ENCODE results near the gene NPM1. TPM values are rescaled to one million over a fixed set of nuclear protein-coding genes. Genes with fewer than 3 reads are reported as not detected.

NPM1 gene, protein sequence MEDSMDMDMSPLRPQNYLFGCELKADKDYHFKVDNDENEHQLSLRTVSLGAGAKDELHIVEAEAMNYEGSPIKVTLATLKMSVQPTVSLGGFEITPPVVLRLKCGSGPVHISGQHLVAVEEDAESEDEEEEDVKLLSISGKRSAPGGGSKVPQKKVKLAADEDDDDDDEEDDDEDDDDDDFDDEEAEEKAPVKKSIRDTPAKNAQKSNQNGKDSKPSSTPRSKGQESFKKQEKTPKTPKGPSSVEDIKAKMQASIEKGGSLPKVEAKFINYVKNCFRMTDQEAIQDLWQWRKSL
- total RNA-seq, result 1,000 to 10,000 TPM in 2 of 5 donors, 100 to 1,000 TPM in 3; 940 to 1,150 (median 989) TPM
- 1,587 TPM for total RNA-seq (2013)
- 675 to 3,728 (median 893) reads per million in 29 experiments for total RNA-seq

DNA sequence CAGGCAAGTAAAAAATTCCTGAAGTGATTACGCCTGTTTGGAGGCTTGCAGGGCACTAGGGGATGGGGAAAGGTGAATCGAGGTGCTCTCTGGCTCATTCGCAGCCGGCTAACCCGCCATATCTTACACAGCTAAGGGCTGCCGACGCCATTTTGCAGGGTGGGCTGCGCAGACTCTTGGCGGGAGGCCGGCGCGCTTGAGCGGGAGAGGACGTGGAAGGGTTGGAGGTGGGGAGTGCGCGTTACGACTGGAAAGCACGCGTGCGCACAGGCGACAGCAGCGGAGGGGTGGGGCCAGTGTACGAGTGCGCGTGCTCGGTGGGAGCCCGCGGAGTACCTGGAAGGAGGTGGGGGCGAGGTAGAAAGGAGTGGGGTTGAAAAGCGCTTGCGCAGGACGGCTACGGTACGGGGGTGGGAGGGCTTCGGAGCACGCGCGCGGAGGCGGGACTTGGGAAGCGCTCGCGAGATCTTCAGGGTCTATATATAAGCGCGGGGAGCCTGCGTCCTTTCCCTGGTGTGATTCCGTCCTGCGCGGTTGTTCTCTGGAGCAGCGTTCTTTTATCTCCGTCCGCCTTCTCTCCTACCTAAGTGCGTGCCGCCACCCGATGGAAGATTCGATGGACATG, at the start of gene NPM1:
TSS of gene NPM1 (plus strand) at position 505 of the 625 bp plus-strand sequence. CDS start at position 605, 100 bp downstream.
- H3K36me3 ChIP-seq (ENCODE audit: control insufficient read depth in 2 of 2, extremely low read depth in 1 of 2, insufficient read depth in 1 of 2, low read length in 1 of 2), result peaks cover 4 to 19% of the 10 kb centered on the region in 2 donors
- Mint-ChIP-seq H3K4me3 (peak within 1 kb of the TSS; percentile 97 to 99 (median 99)), H3K4me1 (peaks cover 44 to 53% (median 50%) of the 10 kb centered on the region in 3 donors), H3K27ac (peak within 1 kb of the TSS; percentile 99), H3K9me3 (no peaks in the 10 kb centered on the region), H3K27me3 (no peaks in the 10 kb centered on the region), H3K36me3 (peaks cover 20% of the 10 kb centered on the region)
- H3K27me3 ChIP-seq (replicated peaks in 1 of 2; ENCODE audit: control insufficient read depth in 2 of 2, extremely low read depth in 1 of 2, insufficient read depth in 2 of 2, low read length in 1 of 2), result peaks cover 0 to 4% of the 10 kb centered on the region in 2 experiments
- peaks cover 34 to 40% of the 10 kb centered on the region in 2 experiments for H3K4me1 ChIP-seq (ENCODE audit: control insufficient read depth in 1 of 2, extremely low read depth in 1 of 2, insufficient read depth in 2 of 2, low read length in 2 of 2)
- WGBS (ENCODE audit: insufficient coverage), result under 1% methylated on average over 40 of the region's 56 CpGs
- ChIA-PET CTCF (interaction anchor here in 1 of 2 donors (0.6 to 1.0 kb wide), 3 partner anchors 18 to 1594 kb away, joined by 3 to 4 read pairs (median 3); no protein-coding TSS in a partner anchor), POLR2A (interaction anchor here (0.6 to 1.1 kb wide), 9 partner anchors 9 to 1804 kb away, joined by 3 to 5 read pairs (median 4); partner anchors contain the start of genes ERGIC1 (in 1 of the 2) and SPDL1 (in 1 of the 2))
- no peaks in the 10 kb centered on the region for H3K9me3 ChIP-seq
- ATAC-seq (replicated peaks in 1 of 4) (peak; percentile 83 to 89 (median 86)), DNase-seq (peak; percentile 92 to 99 (median 96))
- peak within 1 kb of the TSS; percentile 75 to 81 for H3K4me3 ChIP-seq (ENCODE audit: control insufficient read depth in 1 of 2, extremely low read depth in 1 of 2, low read length in 1 of 2)
- H3K27ac ChIP-seq (ENCODE audit: low read length), result peak within 1 kb of the TSS; percentile 89

- no peaks in the 10 kb centered on the region for H3K9me3 ChIP-seq
- no peaks in the 10 kb centered on the region for H3K9me3 Mint-ChIP-seq
- ChIA-PET POLR2A (no interaction called here), CTCF (interaction anchor here (0.6 to 1.6 kb wide), 3 partner anchors 27 to 695 kb away, joined by 3 to 8 read pairs (median 3); no protein-coding TSS in a partner anchor)
- H3K36me3 ChIP-seq (ENCODE audit: control insufficient read depth in 2 of 2, extremely low read depth in 1 of 2, insufficient read depth in 1 of 2, low read length in 1 of 2), result no peaks in the 10 kb centered on the region
- H3K27ac Mint-ChIP-seq, result no peak overlapping the region
- H3K4me3 ChIP-seq (ENCODE audit: control insufficient read depth in 1 of 2, extremely low read depth in 1 of 2, low read length in 1 of 2), result no peak overlapping the region
- DNase-seq (no peak), ATAC-seq (replicated peaks in 1 of 4) (no peak)
- peaks cover 22 to 33% of the 10 kb centered on the region in 2 donors for H3K27me3 Mint-ChIP-seq
- no peaks in the 10 kb centered on the region for H3K36me3 Mint-ChIP-seq
- peaks cover 0 to 11% (median 10%) of the 10 kb centered on the region in 3 donors for H3K4me1 Mint-ChIP-seq
- H3K4me3 Mint-ChIP-seq, result no peak overlapping the region
- H3K27ac ChIP-seq (ENCODE audit: low read length), result no peak overlapping the region
- peaks cover 0 to 8% of the 10 kb centered on the region in 2 experiments for H3K4me1 ChIP-seq (ENCODE audit: control insufficient read depth in 1 of 2, extremely low read depth in 1 of 2, insufficient read depth in 2 of 2, low read length in 2 of 2)
- H3K27me3 ChIP-seq (replicated peaks in 1 of 2; ENCODE audit: control insufficient read depth in 2 of 2, extremely low read depth in 1 of 2, insufficient read depth in 2 of 2, low read length in 1 of 2), result peaks cover 19 to 27% of the 10 kb centered on the region in 2 experiments
Observed at GRCh38 chr5:171340042-171340441, 47.6 kb upstream of the NPM1 start.

GRCh38 chr5:171340491-171340890, 47.2 kb upstream of the NPM1 start:
- ChIA-PET CTCF (interaction anchor here in 1 of 2 donors (1.6 kb wide), 1 partner anchor 133 kb away, joined by 8 read pairs; no protein-coding TSS in a partner anchor), POLR2A (no interaction called here)
- no CpG with 5 or more reads among the region's 6 CpGs for WGBS (ENCODE audit: insufficient coverage)
- H3K4me3 ChIP-seq (ENCODE audit: control insufficient read depth in 1 of 2, extremely low read depth in 1 of 2, low read length in 1 of 2), result no peak overlapping the region
- Mint-ChIP-seq H3K27ac (no peak overlapping the region), H3K9me3 (no peaks in the 10 kb centered on the region), H3K4me3 (no peak overlapping the region), H3K4me1 (peaks cover 0 to 11% (median 10%) of the 10 kb centered on the region in 3 donors), H3K27me3 (peaks cover 19 to 29% of the 10 kb centered on the region in 2 donors), H3K36me3 (no peaks in the 10 kb centered on the region)
- H3K9me3 ChIP-seq, result no peaks in the 10 kb centered on the region
- DNase-seq (no peak), ATAC-seq (replicated peaks in 1 of 4) (no peak)
- H3K27ac ChIP-seq (ENCODE audit: low read length), result no peak overlapping the region
- no peaks in the 10 kb centered on the region for H3K36me3 ChIP-seq (ENCODE audit: control insufficient read depth in 2 of 2, extremely low read depth in 1 of 2, insufficient read depth in 1 of 2, low read length in 1 of 2)
- peaks cover 0 to 8% of the 10 kb centered on the region in 2 experiments for H3K4me1 ChIP-seq (ENCODE audit: control insufficient read depth in 1 of 2, extremely low read depth in 1 of 2, insufficient read depth in 2 of 2, low read length in 2 of 2)
- peaks cover 17 to 27% of the 10 kb centered on the region in 2 experiments for H3K27me3 ChIP-seq (replicated peaks in 1 of 2; ENCODE audit: control insufficient read depth in 2 of 2, extremely low read depth in 1 of 2, insufficient read depth in 2 of 2, low read length in 1 of 2)

DNA sequence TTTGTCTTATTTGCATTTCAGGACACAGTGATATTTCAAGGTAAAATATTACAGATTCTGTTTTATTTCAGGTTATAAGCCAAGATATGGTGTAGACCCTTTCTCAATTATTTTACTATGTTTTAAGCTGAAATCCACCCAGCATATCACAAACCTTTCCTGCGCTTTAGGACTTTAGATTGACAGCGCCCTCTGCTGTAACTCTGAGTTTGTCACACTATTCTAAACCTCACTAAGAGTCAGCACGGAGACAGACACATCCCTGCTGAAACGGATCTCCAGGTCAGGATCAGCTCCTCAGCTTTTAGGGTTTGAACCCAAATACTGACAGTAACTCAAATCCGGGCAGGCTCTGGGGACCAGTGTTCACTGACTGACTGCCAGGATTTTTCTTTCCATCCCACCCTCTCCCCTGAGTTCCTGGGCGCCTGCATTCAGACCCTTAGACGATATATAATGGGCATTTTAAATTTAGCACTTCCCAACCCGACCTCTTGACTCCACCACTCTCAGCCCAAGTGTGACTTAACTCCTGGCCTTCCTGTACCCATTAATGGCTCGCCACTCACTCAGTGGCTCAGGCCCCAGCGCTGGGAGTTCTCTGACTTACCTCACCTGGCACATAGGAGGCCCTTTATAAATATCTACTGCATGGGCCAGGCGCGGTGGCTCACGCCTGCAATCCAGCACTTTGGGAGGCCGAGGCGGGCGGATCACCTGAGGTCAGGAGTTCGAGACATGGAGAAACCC, 45.1 kb upstream of the NPM1 start:
- H3K36me3 ChIP-seq (ENCODE audit: control insufficient read depth in 2 of 2, extremely low read depth in 1 of 2, insufficient read depth in 1 of 2, low read length in 1 of 2), result no peaks in the 10 kb centered on the region
- H3K4me3 ChIP-seq (ENCODE audit: control insufficient read depth in 1 of 2, extremely low read depth in 1 of 2, low read length in 1 of 2), result no peak overlapping the region
- peaks cover 5 to 12% of the 10 kb centered on the region in 2 experiments for H3K27me3 ChIP-seq (replicated peaks in 1 of 2; ENCODE audit: control insufficient read depth in 2 of 2, extremely low read depth in 1 of 2, insufficient read depth in 2 of 2, low read length in 1 of 2)
- DNase-seq (peak in 19 of 35 experiments; percentile 1 to 61 (median 12)), ATAC-seq (replicated peaks in 1 of 4) (peak in 1 of 4 experiments; percentile 30)
- H3K9me3 ChIP-seq, result no peaks in the 10 kb centered on the region
- Mint-ChIP-seq H3K27me3 (peaks cover 9 to 15% of the 10 kb centered on the region in 2 donors), H3K4me1 (no peaks in the 10 kb centered on the region), H3K9me3 (no peaks in the 10 kb centered on the region), H3K27ac (no peak overlapping the region), H3K36me3 (no peaks in the 10 kb centered on the region), H3K4me3 (no peak overlapping the region)
- H3K27ac ChIP-seq (ENCODE audit: low read length), result no peak overlapping the region
- H3K4me1 ChIP-seq (ENCODE audit: control insufficient read depth in 1 of 2, extremely low read depth in 1 of 2, insufficient read depth in 2 of 2, low read length in 2 of 2), result no peaks in the 10 kb centered on the region
- WGBS (ENCODE audit: insufficient coverage), result 56% methylated on average over 16 of the region's 17 CpGs
- CTCF ChIA-PET, result interaction anchor here (0.6 to 2.3 kb wide), 5 partner anchors 135 to 1210 kb away, joined by 3 to 12 read pairs (median 5); no protein-coding TSS in a partner anchor
- POLR2A ChIA-PET, result no interaction called here

- H3K27ac Mint-ChIP-seq, result no peak overlapping the region
- H3K4me1 Mint-ChIP-seq, result no peaks in the 10 kb centered on the region
- H3K4me3 Mint-ChIP-seq, result no peak overlapping the region
- DNase-seq, result no peak
- Histone ChIP-seq H3K9me3 (no peaks in the 10 kb centered on the region), H3K27me3 (replicated peaks in 1 of 2; ENCODE audit: control insufficient read depth in 2 of 2, extremely low read depth in 1 of 2, insufficient read depth in 2 of 2, low read length in 1 of 2) (peaks cover 0 to 14% of the 10 kb centered on the region in 2 experiments), H3K4me3 (ENCODE audit: control insufficient read depth in 1 of 2, extremely low read depth in 1 of 2, low read length in 1 of 2) (no peak overlapping the region), H3K36me3 (ENCODE audit: control insufficient read depth in 2 of 2, extremely low read depth in 1 of 2, insufficient read depth in 1 of 2, low read length in 1 of 2) (no peaks in the 10 kb centered on the region), H3K4me1 (ENCODE audit: control insufficient read depth in 1 of 2, extremely low read depth in 1 of 2, insufficient read depth in 2 of 2, low read length in 2 of 2) (no peaks in the 10 kb centered on the region), H3K27ac (ENCODE audit: low read length) (no peak overlapping the region)
- H3K36me3 Mint-ChIP-seq, result no peaks in the 10 kb centered on the region
- CTCF ChIA-PET, result no interaction called here
- POLR2A ChIA-PET, result no interaction called here
- H3K9me3 Mint-ChIP-seq, result no peaks in the 10 kb centered on the region
- ATAC-seq (replicated peaks in 1 of 4), result no peak
- 91% methylated on average over 15 of the region's 19 CpGs for WGBS (ENCODE audit: insufficient coverage)
- peaks cover 0 to 8% of the 10 kb centered on the region in 2 donors for H3K27me3 Mint-ChIP-seq
Observed at GRCh38 chr5:171344936-171345608, 42.6 kb upstream of the NPM1 start.
